GM12875 (cell line): ENCODE results near the gene LRRTM4.
"Not testable (repeated sequence)": the region's sequence is repeated elsewhere in the genome, so short reads cannot be mapped to it uniquely, and the experiment has no call there.

ENCODE experiments used
- H3K4me3 ChIP-seq: one replicate; pipeline ENCODE4 v1.5.1; 2011; ENCODE audit warnings: low read depth, low read length, control low read depth
- CTCF ChIP-seq: IDR thresholded peaks from 2 replicates; pipeline ENCODE4 v1.5.1; 2011; ENCODE audit warnings: low read depth, mild to moderate bottlenecking, control low read depth, inconsistent platforms, low read length, moderate library complexity, borderline replicate concordance; ENCODE audit not compliant: insufficient read depth

LRRTM4 gene

GRCh38 chr2:77102927-77103326 lies 419.2 kb downstream of the LRRTM4 start:
- TF ChIP-seq CTCF, result no peak
- H3K4me3 ChIP-seq, result no peak overlapping the region

GRCh38 chr2:77101796-77102452 lies 420.3 kb downstream of the LRRTM4 start:
- no peak overlapping the region for H3K4me3 ChIP-seq
- no peak for TF ChIP-seq CTCF

GRCh38 chr2:77099961-77100360 lies 422.2 kb downstream of the LRRTM4 start:
- H3K4me3 ChIP-seq, result no peak overlapping the region
- no peak for TF ChIP-seq CTCF

GRCh38 chr2:77095525-77095924 lies 426.7 kb downstream of the LRRTM4 start:
- not testable (repeated sequence) for H3K4me3 ChIP-seq

- TF ChIP-seq CTCF, result no peak
These were observed 427.1 kb downstream of the LRRTM4 start for GRCh38 chr2:77095096-77095495.

GRCh38 chr2:77088424-77088823 lies 433.8 kb downstream of the LRRTM4 start:
- not testable (repeated sequence) for H3K4me3 ChIP-seq

More at GRCh38 chr2:77095096-77095495, 427.1 kb downstream of the LRRTM4 start:
- no peak overlapping the region for H3K4me3 ChIP-seq

- no peak overlapping the region for H3K4me3 ChIP-seq
- no peak for TF ChIP-seq CTCF
These were observed 434.2 kb downstream of the LRRTM4 start for GRCh38 chr2:77087987-77088414.

GRCh38 chr2:77086478-77086877 lies 435.7 kb downstream of the LRRTM4 start:
- no peak for TF ChIP-seq CTCF
- no peak overlapping the region for H3K4me3 ChIP-seq
